SK-N-SH (cell line): ENCODE measurements around the gene RAI14.
"Not testable (repeated sequence)": the region's sequence is repeated elsewhere in the genome, so short reads cannot be mapped to it uniquely, and the experiment has no call there.

ENCODE experiments used
- CHD2 ChIP-seq: fragments of 150-350 bp; IDR thresholded peaks from 2 replicates; pipeline ENCODE4 v1.6.1; 2018; ENCODE audit warnings: low read length; ENCODE audit not compliant: partially characterized antibody
- CTCF ChIP-seq: fragments of 200-600 bp; sonication (generic); IDR thresholded peaks from 2 replicates; pipeline ENCODE4 v1.6.1; 2017; ENCODE audit warnings: antibody characterized with exemption, mild to moderate bottlenecking, moderate library complexity
- EP300 ChIP-seq, 2 experiments: IDR thresholded peaks; 2 replicates each; pipeline versions ENCODE4 v1.4.0 to v1.6.1; 2012; ENCODE audit warnings: borderline replicate concordance in 1 of 2, low read depth in 1 of 2, low read length in 1 of 2
- RAD21 ChIP-seq: IDR thresholded peaks from 2 replicates; pipeline ENCODE4 v1.6.1; 2012; ENCODE audit warnings: mild to moderate bottlenecking, low read length
- TF ChIP-seq, protein P1 (sequence below): IDR thresholded peaks from 2 replicates; pipeline ENCODE4 v1.6.1; 2012; ENCODE audit warnings: mild to moderate bottlenecking, low read depth, low read length, moderate library complexity
- TF ChIP-seq, protein P2 (sequence below): fragments of 150-350 bp; IDR thresholded peaks from 2 replicates; pipeline ENCODE4 v1.6.1; 2016; ENCODE audit warnings: mild to moderate bottlenecking, low read depth, low read length

- not testable (repeated sequence) for TF ChIP-seq CTCF; CHD2; EP300 (IDR thresholded peaks at IDR 0.05; ENCODE audit: borderline replicate concordance in 1 of 2, low read depth in 1 of 2, low read length in 1 of 2); RAD21
- TF ChIP-seq, protein P1, sequence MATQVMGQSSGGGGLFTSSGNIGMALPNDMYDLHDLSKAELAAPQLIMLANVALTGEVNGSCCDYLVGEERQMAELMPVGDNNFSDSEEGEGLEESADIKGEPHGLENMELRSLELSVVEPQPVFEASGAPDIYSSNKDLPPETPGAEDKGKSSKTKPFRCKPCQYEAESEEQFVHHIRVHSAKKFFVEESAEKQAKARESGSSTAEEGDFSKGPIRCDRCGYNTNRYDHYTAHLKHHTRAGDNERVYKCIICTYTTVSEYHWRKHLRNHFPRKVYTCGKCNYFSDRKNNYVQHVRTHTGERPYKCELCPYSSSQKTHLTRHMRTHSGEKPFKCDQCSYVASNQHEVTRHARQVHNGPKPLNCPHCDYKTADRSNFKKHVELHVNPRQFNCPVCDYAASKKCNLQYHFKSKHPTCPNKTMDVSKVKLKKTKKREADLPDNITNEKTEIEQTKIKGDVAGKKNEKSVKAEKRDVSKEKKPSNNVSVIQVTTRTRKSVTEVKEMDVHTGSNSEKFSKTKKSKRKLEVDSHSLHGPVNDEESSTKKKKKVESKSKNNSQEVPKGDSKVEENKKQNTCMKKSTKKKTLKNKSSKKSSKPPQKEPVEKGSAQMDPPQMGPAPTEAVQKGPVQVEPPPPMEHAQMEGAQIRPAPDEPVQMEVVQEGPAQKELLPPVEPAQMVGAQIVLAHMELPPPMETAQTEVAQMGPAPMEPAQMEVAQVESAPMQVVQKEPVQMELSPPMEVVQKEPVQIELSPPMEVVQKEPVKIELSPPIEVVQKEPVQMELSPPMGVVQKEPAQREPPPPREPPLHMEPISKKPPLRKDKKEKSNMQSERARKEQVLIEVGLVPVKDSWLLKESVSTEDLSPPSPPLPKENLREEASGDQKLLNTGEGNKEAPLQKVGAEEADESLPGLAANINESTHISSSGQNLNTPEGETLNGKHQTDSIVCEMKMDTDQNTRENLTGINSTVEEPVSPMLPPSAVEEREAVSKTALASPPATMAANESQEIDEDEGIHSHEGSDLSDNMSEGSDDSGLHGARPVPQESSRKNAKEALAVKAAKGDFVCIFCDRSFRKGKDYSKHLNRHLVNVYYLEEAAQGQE = not testable (repeated sequence)
- TF ChIP-seq, protein P2, sequence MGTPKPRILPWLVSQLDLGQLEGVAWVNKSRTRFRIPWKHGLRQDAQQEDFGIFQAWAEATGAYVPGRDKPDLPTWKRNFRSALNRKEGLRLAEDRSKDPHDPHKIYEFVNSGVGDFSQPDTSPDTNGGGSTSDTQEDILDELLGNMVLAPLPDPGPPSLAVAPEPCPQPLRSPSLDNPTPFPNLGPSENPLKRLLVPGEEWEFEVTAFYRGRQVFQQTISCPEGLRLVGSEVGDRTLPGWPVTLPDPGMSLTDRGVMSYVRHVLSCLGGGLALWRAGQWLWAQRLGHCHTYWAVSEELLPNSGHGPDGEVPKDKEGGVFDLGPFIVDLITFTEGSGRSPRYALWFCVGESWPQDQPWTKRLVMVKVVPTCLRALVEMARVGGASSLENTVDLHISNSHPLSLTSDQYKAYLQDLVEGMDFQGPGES = not testable (repeated sequence)
These were observed 71.1 kb downstream of the RAI14 start for GRCh38 chr5:34727166-34727749.
